Heart left ventricle (tissue), 13 donors: Measurements from ENCODE around the gene HDGFL3.
"Not testable (repeated sequence)": the region's sequence is repeated elsewhere in the genome, so short reads cannot be mapped to it uniquely, and the experiment has no call there.

Source experiments
- POLR2A ChIP-seq, 2 donors: fragments of 450-650 bp; IDR thresholded peaks; one replicate each; pipeline ENCODE4 v1.6.1; 2017; ENCODE audit warnings: antibody characterized with exemption in 2 of 2, mild to moderate bottlenecking in 2 of 2, moderate library complexity in 2 of 2
- TF ChIP-seq, protein P1 (sequence below), 12 donors: fragments of 200-600 bp; sonication (generic) in 4 of 12; IDR thresholded peaks; one replicate each; pipeline versions ENCODE4 v1.5.0 to v1.8.0; 2018 to 2022; ENCODE audit warnings: antibody characterized with exemption in 12 of 12, mild to moderate bottlenecking in 5 of 12
- donor health status: ischemic (EF 13 %, LVEDD 7.1; RV severe dilation, severe dysfunction).
- donor health status: DM: no; HTN: yes; CAD: no.
- donor health status: DM: no; HTN: no; CAD: no.
- donor health status: ischemic (EF 25% LVEDD 6.9; RV normal size, moderate dysfunction).
- donor health status: ischemic (EF 25% LVEDD 5.7; RV mildly dilated, moderate dysfunction).
- donor health status: ischemic (EF 35%, LVEDD 5.7; RV mildly dilated, moderate dysfunction).
- donor health status: nonischemic (EF 11% LVEDD 7.7; RV severe dilation, severe dysfunction).
- donor health status: DM: yes; HTN: yes; CAD: no.
- donor health status: PGD.
- donor health status: ischemic (EF 29% LVEDD 5.4; RV normal size, mild dysfunction).
- donor health status: nonischemic (EF 23%, LVEDD 6.1; RV moderate dilation, normal function).

DNA sequence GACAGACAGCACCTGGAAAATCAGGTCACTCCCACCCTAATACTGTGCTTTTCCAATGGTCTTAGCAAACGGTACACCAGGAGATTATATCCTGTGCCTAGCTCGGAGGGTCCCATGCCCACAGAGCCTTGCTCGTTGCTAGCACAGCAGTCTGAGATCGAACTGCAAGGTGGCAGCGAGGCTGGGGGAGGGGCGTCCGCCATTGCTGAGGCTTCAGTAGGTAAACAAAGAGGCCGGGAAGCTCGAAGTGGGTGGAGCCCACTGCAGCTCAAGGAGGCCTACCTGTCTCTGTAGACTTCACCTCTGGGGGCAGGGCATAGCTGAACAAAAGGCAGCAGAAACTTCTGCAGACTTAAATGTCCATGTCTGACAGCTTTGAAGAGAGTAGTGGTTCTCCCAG is 14.2 kb upstream of the HDGFL3 start:
- TF ChIP-seq, protein P1, sequence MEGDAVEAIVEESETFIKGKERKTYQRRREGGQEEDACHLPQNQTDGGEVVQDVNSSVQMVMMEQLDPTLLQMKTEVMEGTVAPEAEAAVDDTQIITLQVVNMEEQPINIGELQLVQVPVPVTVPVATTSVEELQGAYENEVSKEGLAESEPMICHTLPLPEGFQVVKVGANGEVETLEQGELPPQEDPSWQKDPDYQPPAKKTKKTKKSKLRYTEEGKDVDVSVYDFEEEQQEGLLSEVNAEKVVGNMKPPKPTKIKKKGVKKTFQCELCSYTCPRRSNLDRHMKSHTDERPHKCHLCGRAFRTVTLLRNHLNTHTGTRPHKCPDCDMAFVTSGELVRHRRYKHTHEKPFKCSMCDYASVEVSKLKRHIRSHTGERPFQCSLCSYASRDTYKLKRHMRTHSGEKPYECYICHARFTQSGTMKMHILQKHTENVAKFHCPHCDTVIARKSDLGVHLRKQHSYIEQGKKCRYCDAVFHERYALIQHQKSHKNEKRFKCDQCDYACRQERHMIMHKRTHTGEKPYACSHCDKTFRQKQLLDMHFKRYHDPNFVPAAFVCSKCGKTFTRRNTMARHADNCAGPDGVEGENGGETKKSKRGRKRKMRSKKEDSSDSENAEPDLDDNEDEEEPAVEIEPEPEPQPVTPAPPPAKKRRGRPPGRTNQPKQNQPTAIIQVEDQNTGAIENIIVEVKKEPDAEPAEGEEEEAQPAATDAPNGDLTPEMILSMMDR (IDR thresholded peaks at IDR 0.05): not testable (repeated sequence)
- not testable (repeated sequence) for TF ChIP-seq POLR2A (IDR thresholded peaks at IDR 0.05)
